AG04450 (cell line): Measurements from ENCODE around the gene PRRC2B. TPM values are rescaled to one million over a fixed set of nuclear protein-coding genes. Genes with fewer than 3 reads are reported as not detected.

ENCODE experiments used
- CTCF ChIA-PET: fragments of 300-600, 350-600 bp; formaldehyde crosslinking; extraction: SDS; loops from one replicate; lab custom pipeline; 2022; ENCODE audit warnings: antibody characterized with exemption, inconsistent platforms; lab: Charles Lee
- POLR2A ChIA-PET: fragments of 350-600 bp; formaldehyde crosslinking; extraction: SDS; loops from one replicate; lab custom pipeline; 2021; ENCODE audit warnings: antibody characterized with exemption, inconsistent platforms; lab: Yijun Ruan, JAX
- DNase-seq: peaks from one replicate; pipeline ENCODE4 v3.0.0-alpha.2; 2011; ENCODE audit warnings: low read depth, low spot score
- H3K27ac ChIP-seq: one replicate; pipeline ENCODE4 v1.5.1; 2012; ENCODE audit warnings: low read depth, low read length, control low read depth
- H3K27me3 ChIP-seq: one replicate; pipeline ENCODE4 v1.6.0; 2012; ENCODE audit warnings: low read length; ENCODE audit not compliant: control insufficient read depth, insufficient read depth
- H3K4me3 ChIP-seq: 2 replicates; pipeline ENCODE4 v1.5.1; 2011; ENCODE audit warnings: mild to moderate bottlenecking, low read depth, low read length, control low read depth
- H3K9me3 ChIP-seq: 2 replicates; pipeline ENCODE4 v1.5.1; 2012; ENCODE audit warnings: low read length; ENCODE audit not compliant: control insufficient read depth, insufficient read depth
- CTCF ChIP-seq: IDR thresholded peaks from 2 replicates; pipeline ENCODE4 v1.5.1; 2011; ENCODE audit warnings: low read depth, low read length, control low read depth, inconsistent platforms
- polyA plus RNA-seq: library from polyadenylated mRNA; depleted of rRNA; stranded (reverse); fragments of >200 nt; gene quantifications from 2 replicates; pipeline ENCODE4 v1.2.3, GENCODE V29; 2011

PRRC2B gene
- polyA plus RNA-seq, 1 experiment: 31.8 TPM

GRCh38 chr9:131473198-131473885, 79.5 kb downstream of the PRRC2B start:
- TF ChIP-seq CTCF: no peak
- CTCF ChIA-PET: interaction anchor here (5.2 kb wide), 1 partner anchor 123 kb away, joined by 38 read pairs; no protein-coding TSS in a partner anchor
- DNase-seq: no peak
- H3K27ac ChIP-seq: no peak overlapping the region
- H3K4me3 ChIP-seq: no peak overlapping the region
- POLR2A ChIA-PET: no interaction called here
- no peaks in the 10 kb centered on the region for H3K27me3 ChIP-seq
- H3K9me3 ChIP-seq: no peaks in the 10 kb centered on the region

- ChIA-PET CTCF (interaction anchor here (0.9 to 5.2 kb wide), 2 partner anchors 124 to 267 kb away, joined by 4 to 38 read pairs; no protein-coding TSS in a partner anchor), POLR2A (no interaction called here)
- no peak for DNase-seq
- Histone ChIP-seq H3K4me3 (no peak overlapping the region), H3K27ac (no peak overlapping the region), H3K27me3 (no peaks in the 10 kb centered on the region), H3K9me3 (no peaks in the 10 kb centered on the region)
- no peak for TF ChIP-seq CTCF
Observed at GRCh38 chr9:131473891-131474290, 80.0 kb downstream of the PRRC2B start.

GRCh38 chr9:131474711-131475110, 80.8 kb downstream of the PRRC2B start:
- TF ChIP-seq CTCF: no peak
- Histone ChIP-seq H3K27me3 (no peaks in the 10 kb centered on the region), H3K27ac (no peak overlapping the region), H3K9me3 (no peaks in the 10 kb centered on the region), H3K4me3 (no peak overlapping the region)
- CTCF ChIA-PET: interaction anchor here (0.9 to 5.2 kb wide), 2 partner anchors 124 to 266 kb away, joined by 4 to 38 read pairs; no protein-coding TSS in a partner anchor
- POLR2A ChIA-PET: no interaction called here
- DNase-seq: no peak

GRCh38 chr9:131475111-131475955, 81.4 kb downstream of the PRRC2B start:
- Histone ChIP-seq H3K27ac (no peak overlapping the region), H3K9me3 (no peaks in the 10 kb centered on the region), H3K27me3 (no peaks in the 10 kb centered on the region), H3K4me3 (no peak overlapping the region)
- CTCF ChIA-PET: interaction anchor here (1.2 to 5.2 kb wide), 3 partner anchors 27 to 125 kb away, joined by 3 to 38 read pairs (median 3); no protein-coding TSS in a partner anchor
- POLR2A ChIA-PET: no interaction called here
- DNase-seq: no peak
- TF ChIP-seq CTCF: no peak
